GM12878 (cell line): ENCODE measurements around the gene FBXO42. TPM values are rescaled to one million over a fixed set of nuclear protein-coding genes. Genes with fewer than 3 reads are reported as not detected.
A peak's percentile ranks its signal among the peaks of the same experiment; 100 is the strongest.

Source experiments
- CUX1 ChIP-seq: IDR thresholded peaks from 2 replicates; pipeline ENCODE4 v1.6.1; 2012; ENCODE audit warnings: improper control_type of control experiment, low read depth, low read length; ENCODE audit not compliant: insufficient replicate concordance
- DPF2 ChIP-seq: fragments of 450-650 bp; IDR thresholded peaks from 2 replicates; pipeline ENCODE4 v1.6.1; 2017; ENCODE audit warnings: mild to moderate bottlenecking
- MLLT1 ChIP-seq: fragments of 450-650 bp; IDR thresholded peaks from 2 replicates; pipeline ENCODE4 v1.6.1; 2016; ENCODE audit warnings: mild to moderate bottlenecking
- SMAD1 ChIP-seq: fragments of 450-650 bp; IDR thresholded peaks from 2 replicates; pipeline ENCODE4 v1.6.1; 2018; ENCODE audit warnings: mild to moderate bottlenecking, low read depth; ENCODE audit not compliant: partially characterized antibody
- polyA plus RNA-seq, 11 experiments: library from polyadenylated mRNA; depleted of rRNA in 4 of 11; unstranded in 6 of 11; stranded (reverse) in 5 of 11; fragments of >200 nt; fragmentation: Nextera tagmentation in 4 of 11; fragmentation: Illumina TruSeq in 1 of 11; extraction: Ambion mirVana in 4 of 11; extraction: Trizol in 1 of 11; gene quantifications; 1 replicate in 1 of 11; 2 replicates in 10 of 11; pipeline versions ENCODE4 v1.2.1 to v1.2.3, GENCODE V29; 2011 to 2016; ENCODE audit warnings: inconsistent platforms in 2 of 11, missing spikeins in 2 of 11, low read depth in 1 of 11
- total RNA-seq, 4 experiments: library from RNA; depleted of rRNA in 3 of 4; stranded (reverse); fragments of >200 nt in 3 of 4; fragmentation: Illumina TruSeq in 1 of 4; extraction: Trizol in 1 of 4; gene quantifications; 2 replicates each; pipeline versions ENCODE4 v1.2.1 to v1.2.3, GENCODE V29; 2013 to 2021

FBXO42 gene
- total and polyA plus RNA-seq, 10 of the 15 experiments (the other 5 are each of a cell fraction or from before 2014, with no cell fraction given) = 6.1 to 23.8 (median 15.2) TPM

- no peak for TF ChIP-seq CUX1
- TF ChIP-seq MLLT1 = peak; percentile 23; the same call in 1 of the 2 replicates
- no peak for TF ChIP-seq SMAD1
- TF ChIP-seq DPF2 = peak; percentile 51
These were observed 115.6 kb downstream of the FBXO42 start, which contains the start of gene CPLANE2 (continued) for GRCh38 chr1:16236511-16237342.
